ENCODE measurements around the gene TMPRSS4. TPM values are rescaled to one million over a fixed set of nuclear protein-coding genes. Genes with fewer than 3 reads are reported as not detected.

TMPRSS4 gene
- total RNA-seq, 1 donor from 2014 or later: not detected

- no peak for TF ChIP-seq CTCF (IDR thresholded peaks at IDR 0.05; ENCODE audit: unreplicated experiment)
- Mint-ChIP-seq H3K4me1 (ENCODE audit: unreplicated experiment) (peaks cover 30% of the 10 kb centered on the region), H3K27ac (ENCODE audit: unreplicated experiment) (no peak within 1 kb of the TSS), H3K27me3 (ENCODE audit: unreplicated experiment) (peaks cover 10% of the 10 kb centered on the region), H3K36me3 (ENCODE audit: low read depth, unreplicated experiment) (peaks cover 11% of the 10 kb centered on the region), H3K9me3 (ENCODE audit: unreplicated experiment) (no peaks in the 10 kb centered on the region), H3K4me3 (ENCODE audit: unreplicated experiment) (no peak within 1 kb of the TSS)
- DNase-seq (ENCODE audit: low spot score): no peak
Observed at GRCh38 chr11:118086913-118087768, 10.3 kb downstream of the TMPRSS4 start, which contains the start of gene SMIM35. SMIM35 (minus strand) TSS chr11:118086963; CDS start chr11:118086757, 206 bp downstream.

DNA sequence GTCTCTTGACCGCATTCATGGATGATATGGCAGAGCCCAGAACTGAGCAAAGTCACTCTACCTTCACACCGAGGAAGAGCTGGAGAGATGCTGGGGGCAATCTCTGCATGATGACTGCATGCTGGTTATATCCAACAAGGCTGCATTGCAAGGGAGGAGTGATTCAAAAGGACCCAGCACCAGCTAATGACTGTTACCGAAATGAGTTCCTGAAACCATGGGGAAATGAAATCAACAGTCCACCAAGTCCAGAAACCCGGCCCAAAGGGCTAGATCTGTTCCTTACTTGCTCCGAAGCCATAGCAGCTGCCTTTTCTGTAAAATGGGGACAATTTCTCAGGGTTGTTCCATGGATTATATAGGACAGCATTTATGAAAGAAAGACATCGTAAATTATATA is 11.1 kb downstream of the TMPRSS4 start:
- no peak for DNase-seq (ENCODE audit: low spot score)
- peaks cover 10% of the 10 kb centered on the region for H3K27me3 Mint-ChIP-seq (ENCODE audit: unreplicated experiment)
- H3K4me3 Mint-ChIP-seq (ENCODE audit: unreplicated experiment): no peak overlapping the region
- no peak for TF ChIP-seq CTCF (IDR thresholded peaks at IDR 0.05; ENCODE audit: unreplicated experiment)
- no peaks in the 10 kb centered on the region for H3K9me3 Mint-ChIP-seq (ENCODE audit: unreplicated experiment)
- H3K27ac Mint-ChIP-seq (ENCODE audit: unreplicated experiment): no peak overlapping the region
- H3K4me1 Mint-ChIP-seq (ENCODE audit: unreplicated experiment): peaks cover 30% of the 10 kb centered on the region
- peaks cover 11% of the 10 kb centered on the region for H3K36me3 Mint-ChIP-seq (ENCODE audit: low read depth, unreplicated experiment)

- TF ChIP-seq CTCF (IDR thresholded peaks at IDR 0.05; ENCODE audit: unreplicated experiment): no peak
- Mint-ChIP-seq H3K27ac (ENCODE audit: unreplicated experiment) (no peak overlapping the region), H3K27me3 (ENCODE audit: unreplicated experiment) (peaks cover 8% of the 10 kb centered on the region), H3K36me3 (ENCODE audit: low read depth, unreplicated experiment) (peaks cover 11% of the 10 kb centered on the region), H3K4me3 (ENCODE audit: unreplicated experiment) (no peak overlapping the region), H3K9me3 (ENCODE audit: unreplicated experiment) (no peaks in the 10 kb centered on the region), H3K4me1 (ENCODE audit: unreplicated experiment) (peaks cover 30% of the 10 kb centered on the region)
- no peak for DNase-seq (ENCODE audit: low spot score)
Observed at GRCh38 chr11:118088531-118088930, 11.7 kb downstream of the TMPRSS4 start.

GRCh38 chr11:118090545-118091162 is 13.8 kb downstream of the TMPRSS4 start:
- no peak overlapping the region for H3K27ac Mint-ChIP-seq (ENCODE audit: unreplicated experiment)
- no peak for TF ChIP-seq CTCF (IDR thresholded peaks at IDR 0.05; ENCODE audit: unreplicated experiment)
- DNase-seq (ENCODE audit: low spot score): no peak
- H3K9me3 Mint-ChIP-seq (ENCODE audit: unreplicated experiment): no peaks in the 10 kb centered on the region
- H3K4me1 Mint-ChIP-seq (ENCODE audit: unreplicated experiment): peaks cover 24% of the 10 kb centered on the region
- H3K36me3 Mint-ChIP-seq (ENCODE audit: low read depth, unreplicated experiment): peaks cover 11% of the 10 kb centered on the region
- peaks cover 7% of the 10 kb centered on the region for H3K27me3 Mint-ChIP-seq (ENCODE audit: unreplicated experiment)
- peak overlapping the region; percentile 65 for H3K4me3 Mint-ChIP-seq (ENCODE audit: unreplicated experiment)

DNA sequence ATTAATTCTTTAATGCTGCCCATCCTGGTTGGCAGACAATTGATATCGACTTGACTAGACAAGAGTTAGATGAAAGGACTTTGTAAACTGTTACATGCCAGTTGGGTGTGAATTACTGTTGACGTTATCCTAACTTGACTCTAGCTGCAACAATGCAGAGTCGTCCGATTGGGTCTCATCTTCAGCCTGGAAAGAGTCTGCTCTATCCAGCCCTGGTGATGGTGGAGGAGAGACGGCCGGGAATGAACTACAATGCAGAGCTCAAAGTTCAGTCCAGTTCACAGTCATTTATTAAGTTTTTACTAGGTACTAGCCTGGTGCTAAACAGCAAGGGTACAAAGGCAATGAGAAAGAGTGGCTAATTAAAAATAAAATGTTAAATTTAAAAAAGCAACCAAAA is 14.8 kb downstream of the TMPRSS4 start:
- Mint-ChIP-seq H3K27ac (ENCODE audit: unreplicated experiment) (no peak overlapping the region), H3K27me3 (ENCODE audit: unreplicated experiment) (peaks cover 3% of the 10 kb centered on the region), H3K4me1 (ENCODE audit: unreplicated experiment) (peaks cover 27% of the 10 kb centered on the region), H3K4me3 (ENCODE audit: unreplicated experiment) (no peak overlapping the region), H3K9me3 (ENCODE audit: unreplicated experiment) (no peaks in the 10 kb centered on the region), H3K36me3 (ENCODE audit: low read depth, unreplicated experiment) (peaks cover 11% of the 10 kb centered on the region)
- no peak for DNase-seq (ENCODE audit: low spot score)
- TF ChIP-seq CTCF (IDR thresholded peaks at IDR 0.05; ENCODE audit: unreplicated experiment): no peak

Measured in endothelial cell (in vitro differentiated cells).